Measurements from ENCODE around the gene H2BK1.

DNA sequence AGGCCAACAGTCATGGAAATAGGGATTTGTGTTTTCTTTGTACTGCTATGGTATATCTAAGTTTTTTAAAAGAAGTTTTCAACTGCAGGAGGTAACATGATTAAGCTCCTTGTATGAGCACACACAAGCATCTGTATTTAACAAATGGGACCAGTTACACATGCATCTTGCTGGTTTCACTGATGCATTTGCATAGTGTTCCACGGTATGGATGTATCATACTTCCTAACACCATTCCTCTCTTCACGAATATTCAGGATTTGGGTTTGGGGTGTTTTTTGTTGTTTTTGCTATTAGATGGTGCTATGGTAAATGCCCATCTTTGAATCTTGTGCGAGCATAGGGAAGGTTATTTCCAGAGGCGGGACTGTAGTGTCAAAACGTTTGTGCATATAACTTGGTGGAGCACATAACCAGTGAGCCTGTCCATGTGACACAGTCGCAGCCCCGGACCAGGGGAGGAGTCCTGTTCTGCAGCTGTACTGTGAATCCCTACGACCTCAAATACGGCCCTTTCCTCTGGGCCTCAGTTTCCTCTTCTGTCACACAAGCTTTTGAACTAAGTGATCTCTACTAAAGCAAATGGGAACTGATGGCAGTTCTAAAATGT, 1.9 kb downstream of the H2BK1 start:
- TF ChIP-seq CTCF (IDR thresholded peaks at IDR 0.05 in 2 of 3, conservative IDR thresholded peaks at IDR 0.05 in 1 of 3; ENCODE audit: borderline replicate concordance in 1 of 3, insufficient read depth in 1 of 3, low read depth in 2 of 3, low read length in 2 of 3) (no peak), SIN3A (IDR thresholded peaks at IDR 0.05; ENCODE audit: low read depth) (no peak), POLR2A (IDR thresholded peaks at IDR 0.05; ENCODE audit: borderline replicate concordance, extremely low read depth, insufficient read depth, insufficient read length) (no peak), POLR2AphosphoS5 (IDR thresholded peaks at IDR 0.05; ENCODE audit: low read depth, low read length) (no peak), MAX (IDR thresholded peaks at IDR 0.05) (no peak), ATF3 (IDR thresholded peaks at IDR 0.05) (no peak), JUND (IDR thresholded peaks at IDR 0.05) (no peak)
- TF ChIP-seq, protein P1, sequence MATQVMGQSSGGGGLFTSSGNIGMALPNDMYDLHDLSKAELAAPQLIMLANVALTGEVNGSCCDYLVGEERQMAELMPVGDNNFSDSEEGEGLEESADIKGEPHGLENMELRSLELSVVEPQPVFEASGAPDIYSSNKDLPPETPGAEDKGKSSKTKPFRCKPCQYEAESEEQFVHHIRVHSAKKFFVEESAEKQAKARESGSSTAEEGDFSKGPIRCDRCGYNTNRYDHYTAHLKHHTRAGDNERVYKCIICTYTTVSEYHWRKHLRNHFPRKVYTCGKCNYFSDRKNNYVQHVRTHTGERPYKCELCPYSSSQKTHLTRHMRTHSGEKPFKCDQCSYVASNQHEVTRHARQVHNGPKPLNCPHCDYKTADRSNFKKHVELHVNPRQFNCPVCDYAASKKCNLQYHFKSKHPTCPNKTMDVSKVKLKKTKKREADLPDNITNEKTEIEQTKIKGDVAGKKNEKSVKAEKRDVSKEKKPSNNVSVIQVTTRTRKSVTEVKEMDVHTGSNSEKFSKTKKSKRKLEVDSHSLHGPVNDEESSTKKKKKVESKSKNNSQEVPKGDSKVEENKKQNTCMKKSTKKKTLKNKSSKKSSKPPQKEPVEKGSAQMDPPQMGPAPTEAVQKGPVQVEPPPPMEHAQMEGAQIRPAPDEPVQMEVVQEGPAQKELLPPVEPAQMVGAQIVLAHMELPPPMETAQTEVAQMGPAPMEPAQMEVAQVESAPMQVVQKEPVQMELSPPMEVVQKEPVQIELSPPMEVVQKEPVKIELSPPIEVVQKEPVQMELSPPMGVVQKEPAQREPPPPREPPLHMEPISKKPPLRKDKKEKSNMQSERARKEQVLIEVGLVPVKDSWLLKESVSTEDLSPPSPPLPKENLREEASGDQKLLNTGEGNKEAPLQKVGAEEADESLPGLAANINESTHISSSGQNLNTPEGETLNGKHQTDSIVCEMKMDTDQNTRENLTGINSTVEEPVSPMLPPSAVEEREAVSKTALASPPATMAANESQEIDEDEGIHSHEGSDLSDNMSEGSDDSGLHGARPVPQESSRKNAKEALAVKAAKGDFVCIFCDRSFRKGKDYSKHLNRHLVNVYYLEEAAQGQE (IDR thresholded peaks at IDR 0.05; ENCODE audit: low read depth), result no peak

Data from HCT116 (cell line).